Subcutaneous abdominal adipose tissue (tissue), 5 donors: ENCODE results near the gene ARHGEF4.
A peak's percentile ranks its signal among the peaks of the same experiment; 100 is the strongest.

ENCODE experiments used
- H3K27ac ChIP-seq: one replicate; pipeline ENCODE4 v1.7.0; 2013; ENCODE audit warnings: low read depth, mild to moderate bottlenecking, inconsistent platforms, low read length, moderate library complexity
- H3K27me3 ChIP-seq, 5 donors: one replicate each; pipeline ENCODE4 v1.7.0; 2013; ENCODE audit warnings: low read length in 5 of 5, inconsistent platforms in 1 of 5; ENCODE audit not compliant: control insufficient read depth in 5 of 5, insufficient read depth in 4 of 5
- H3K36me3 ChIP-seq, 5 donors: one replicate each; pipeline ENCODE4 v1.7.0; 2013; ENCODE audit warnings: low read length in 5 of 5; ENCODE audit not compliant: control insufficient read depth in 5 of 5, insufficient read depth in 5 of 5
- H3K4me1 ChIP-seq, 5 donors: one replicate each; pipeline ENCODE4 v1.7.0; 2013; ENCODE audit warnings: low read length in 5 of 5, mild to moderate bottlenecking in 3 of 5, moderate library complexity in 1 of 5; ENCODE audit not compliant: control insufficient read depth in 5 of 5, insufficient read depth in 5 of 5
- H3K4me3 ChIP-seq, 5 donors: one replicate each; pipeline ENCODE4 v1.7.0; 2013; ENCODE audit warnings: low read length in 5 of 5, low read depth in 1 of 5
- H3K9ac ChIP-seq, 5 donors: one replicate each; pipeline ENCODE4 v1.7.0; 2013; ENCODE audit warnings: low read length in 5 of 5, mild to moderate bottlenecking in 4 of 5, moderate library complexity in 3 of 5
- H3K9me3 ChIP-seq, 5 donors: one replicate each; pipeline ENCODE4 v1.7.0; 2013; ENCODE audit warnings: low read length in 5 of 5; ENCODE audit not compliant: control insufficient read depth in 5 of 5
- donor health status: healthy.
- donor health status: healthy.
- donor health status: healthy.
- donor health status: healthy.
- donor health status: healthy.

The ARHGEF4 gene

GRCh38 chr2:131050896-131051295 lies 214.2 kb downstream of the ARHGEF4 start:
- Histone ChIP-seq H3K9me3 (no peaks in the 10 kb centered on the region), H3K4me3 (no peak overlapping the region), H3K27ac (no peak overlapping the region), H3K4me1 (peaks cover 0 to 16% (median 3%) of the 10 kb centered on the region in 5 donors), H3K36me3 (peaks cover 9 to 95% (median 88%) of the 10 kb centered on the region in 5 donors), H3K9ac (no peak overlapping the region), H3K27me3 (no peaks in the 10 kb centered on the region)

- Histone ChIP-seq H3K27me3 (no peaks in the 10 kb centered on the region), H3K36me3 (peaks cover 9 to 91% (median 81%) of the 10 kb centered on the region in 5 donors), H3K27ac (no peak overlapping the region), H3K4me1 (peaks cover 0 to 17% (median 13%) of the 10 kb centered on the region in 5 donors), H3K9me3 (no peaks in the 10 kb centered on the region), H3K9ac (no peak overlapping the region), H3K4me3 (no peak overlapping the region)
Measured at GRCh38 chr2:131052741-131053263, 216.1 kb downstream of the ARHGEF4 start.

GRCh38 chr2:131054488-131054887 lies 217.8 kb downstream of the ARHGEF4 start:
- no peak overlapping the region for H3K27ac ChIP-seq
- H3K4me3 ChIP-seq, result no peak overlapping the region
- no peaks in the 10 kb centered on the region for H3K27me3 ChIP-seq
- peaks cover 2 to 29% (median 22%) of the 10 kb centered on the region in 5 donors for H3K4me1 ChIP-seq
- H3K36me3 ChIP-seq, result peaks cover 9 to 83% (median 74%) of the 10 kb centered on the region in 5 donors
- no peak overlapping the region for H3K9ac ChIP-seq
- no peaks in the 10 kb centered on the region for H3K9me3 ChIP-seq

- Histone ChIP-seq H3K36me3 (peaks cover 9 to 80% (median 69%) of the 10 kb centered on the region in 5 donors), H3K4me3 (no peak overlapping the region), H3K9ac (no peak overlapping the region), H3K4me1 (peaks cover 2 to 29% (median 22%) of the 10 kb centered on the region in 5 donors), H3K9me3 (no peaks in the 10 kb centered on the region), H3K27ac (no peak overlapping the region), H3K27me3 (no peaks in the 10 kb centered on the region)
Measured at GRCh38 chr2:131055169-131056065, 218.7 kb downstream of the ARHGEF4 start.

GRCh38 chr2:131056204-131056931 lies 219.7 kb downstream of the ARHGEF4 start:
- Histone ChIP-seq H3K9ac (peak overlapping the region in 2 of 5 donors; percentile 1 to 35), H3K36me3 (peaks cover 9 to 71% (median 60%) of the 10 kb centered on the region in 5 donors), H3K9me3 (no peaks in the 10 kb centered on the region), H3K27me3 (no peaks in the 10 kb centered on the region), H3K4me1 (peaks cover 2 to 29% (median 22%) of the 10 kb centered on the region in 5 donors), H3K27ac (no peak overlapping the region), H3K4me3 (no peak overlapping the region)

GRCh38 chr2:131056932-131057287 lies 220.2 kb downstream of the ARHGEF4 start:
- Histone ChIP-seq H3K4me3 (no peak overlapping the region), H3K27me3 (no peaks in the 10 kb centered on the region), H3K27ac (no peak overlapping the region), H3K36me3 (peaks cover 7 to 66% (median 54%) of the 10 kb centered on the region in 5 donors), H3K9ac (no peak overlapping the region), H3K9me3 (no peaks in the 10 kb centered on the region), H3K4me1 (peaks cover 2 to 29% (median 22%) of the 10 kb centered on the region in 5 donors)

- H3K36me3 ChIP-seq, result peaks cover 0 to 62% (median 47%) of the 10 kb centered on the region in 5 donors
- no peak overlapping the region for H3K27ac ChIP-seq
- no peaks in the 10 kb centered on the region for H3K9me3 ChIP-seq
- no peak overlapping the region for H3K9ac ChIP-seq
- H3K4me1 ChIP-seq, result peaks cover 2 to 29% (median 22%) of the 10 kb centered on the region in 5 donors
- H3K27me3 ChIP-seq, result no peaks in the 10 kb centered on the region
- no peak overlapping the region for H3K4me3 ChIP-seq
Measured at GRCh38 chr2:131058214-131058843, 221.6 kb downstream of the ARHGEF4 start.

GRCh38 chr2:131058920-131059319 lies 222.2 kb downstream of the ARHGEF4 start:
- Histone ChIP-seq H3K9me3 (no peaks in the 10 kb centered on the region), H3K27me3 (no peaks in the 10 kb centered on the region), H3K4me3 (no peak overlapping the region), H3K36me3 (peaks cover 0 to 57% (median 41%) of the 10 kb centered on the region in 5 donors), H3K27ac (no peak overlapping the region), H3K9ac (no peak overlapping the region), H3K4me1 (peaks cover 2 to 29% (median 22%) of the 10 kb centered on the region in 5 donors)

- H3K27me3 ChIP-seq, result no peaks in the 10 kb centered on the region
- no peak overlapping the region for H3K4me3 ChIP-seq
- H3K9me3 ChIP-seq, result no peaks in the 10 kb centered on the region
- H3K36me3 ChIP-seq, result peaks cover 0 to 48% (median 24%) of the 10 kb centered on the region in 5 donors
- peaks cover 0 to 4% (median 0%) of the 10 kb centered on the region in 5 donors for H3K4me1 ChIP-seq
- H3K27ac ChIP-seq, result no peak overlapping the region
- no peak overlapping the region for H3K9ac ChIP-seq
Measured at GRCh38 chr2:131063501-131064283, 227.0 kb downstream of the ARHGEF4 start.
